Calu3 (cell line): Measurements from ENCODE around the gene MRO. TPM values are rescaled to one million over a fixed set of nuclear protein-coding genes. Genes with fewer than 3 reads are reported as not detected.

ENCODE experiments used
- BruUV-seq: library from RNA; stranded (reverse); fragments of 400-500 nt; replicated peaks from 2 replicates; lab custom pipeline; 2021; lab: Mats Ljungman, UMichigan
- CTCF ChIA-PET: fragments of 300-600 bp; sonication (Branson Sonifier 250); formaldehyde crosslinking; loops from one replicate; lab custom pipeline; 2022; ENCODE audit warnings: antibody characterized with exemption; lab: Charles Lee
- DNase-seq: peaks from one replicate; pipeline ENCODE4 v3.0.0; 2022
- H3K27ac Mint-ChIP-seq: one replicate; pipeline ENCODE4 v1.8.0; 2022; ENCODE audit warnings: mixed read lengths; ENCODE audit not compliant: unreplicated experiment
- H3K27me3 Mint-ChIP-seq: one replicate; pipeline ENCODE4 v1.8.0; 2022; ENCODE audit warnings: mixed read lengths; ENCODE audit not compliant: unreplicated experiment
- H3K36me3 Mint-ChIP-seq: one replicate; pipeline ENCODE4 v1.8.0; 2022; ENCODE audit warnings: mild to moderate bottlenecking, moderate library complexity, mixed read lengths; ENCODE audit not compliant: insufficient read depth, unreplicated experiment
- H3K4me1 Mint-ChIP-seq: one replicate; pipeline ENCODE4 v1.8.0; 2022; ENCODE audit warnings: mild to moderate bottlenecking, low read depth, mixed read lengths; ENCODE audit not compliant: unreplicated experiment
- H3K4me3 Mint-ChIP-seq: one replicate; pipeline ENCODE4 v1.8.0; 2022; ENCODE audit warnings: mild to moderate bottlenecking, low read depth, moderate library complexity, mixed read lengths; ENCODE audit not compliant: unreplicated experiment
- H3K9me3 Mint-ChIP-seq: one replicate; pipeline ENCODE4 v1.8.0; 2022; ENCODE audit warnings: low read depth, mixed read lengths; ENCODE audit not compliant: unreplicated experiment
- intact Hi-C: fragments of 100-400 bp; cut with micrococcal nuclease; formaldehyde crosslinking; loops from one replicate; pipeline ENCODE4 v1.10.0; 2022; ENCODE audit not compliant: unreplicated experiment
- total RNA-seq: library from RNA; stranded (reverse); gene quantifications from 2 replicates; pipeline ENCODE4 v1.2.3, GENCODE V29; 2022
- TF ChIP-seq, protein P1 (sequence below): fragments of 200-600 bp; IDR thresholded peaks from one replicate; pipeline ENCODE4 v1.8.0; 2022; ENCODE audit warnings: antibody characterized with exemption; ENCODE audit not compliant: unreplicated experiment

Gene MRO
- total RNA-seq, 1 experiment from 2014 or later: not detected

DNA sequence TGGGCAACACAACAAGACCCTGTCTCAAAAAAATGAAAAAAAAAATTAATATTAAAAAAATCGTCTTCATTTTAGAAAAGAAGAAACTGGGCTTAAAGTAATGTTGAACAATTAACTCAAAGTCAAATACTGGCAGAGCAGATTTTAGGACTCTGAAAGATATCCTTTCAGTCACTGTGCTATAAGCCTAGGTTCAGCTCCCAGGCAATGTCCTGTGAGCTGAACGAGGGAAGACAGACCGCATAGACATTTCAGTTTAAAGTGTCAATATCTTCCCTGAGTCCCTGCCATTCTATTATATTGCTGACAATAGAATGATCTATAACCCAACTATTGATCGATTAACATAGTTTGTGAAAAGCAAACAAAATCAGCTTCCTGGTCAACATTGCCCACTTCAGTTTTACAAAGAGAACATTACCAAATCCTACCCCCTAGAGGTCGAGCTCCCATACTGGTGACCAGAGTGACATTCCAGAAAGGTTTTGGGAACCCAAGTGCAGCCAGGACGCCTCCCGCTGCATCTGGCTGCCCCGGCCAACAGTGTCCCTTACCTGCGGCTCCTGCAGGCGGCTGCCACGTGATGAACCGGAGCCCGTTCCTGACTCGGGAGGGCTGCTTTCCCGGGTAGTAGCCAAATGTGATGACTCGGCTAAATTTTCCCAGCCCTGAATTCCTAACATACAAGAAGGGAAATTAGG is 639 bp downstream of the MRO start:
- CTCF ChIA-PET: interaction anchor here (0.8 to 1.2 kb wide), 4 partner anchors 17 to 235 kb away, joined by 3 to 4 read pairs (median 4); no protein-coding TSS in a partner anchor
- H3K4me1 Mint-ChIP-seq: no peaks in the 10 kb centered on the region
- peaks cover 15% of the 10 kb centered on the region for H3K27me3 Mint-ChIP-seq
- peak; percentile 65 for DNase-seq
- no peak overlapping the region for H3K4me3 Mint-ChIP-seq
- TF ChIP-seq, protein P1, sequence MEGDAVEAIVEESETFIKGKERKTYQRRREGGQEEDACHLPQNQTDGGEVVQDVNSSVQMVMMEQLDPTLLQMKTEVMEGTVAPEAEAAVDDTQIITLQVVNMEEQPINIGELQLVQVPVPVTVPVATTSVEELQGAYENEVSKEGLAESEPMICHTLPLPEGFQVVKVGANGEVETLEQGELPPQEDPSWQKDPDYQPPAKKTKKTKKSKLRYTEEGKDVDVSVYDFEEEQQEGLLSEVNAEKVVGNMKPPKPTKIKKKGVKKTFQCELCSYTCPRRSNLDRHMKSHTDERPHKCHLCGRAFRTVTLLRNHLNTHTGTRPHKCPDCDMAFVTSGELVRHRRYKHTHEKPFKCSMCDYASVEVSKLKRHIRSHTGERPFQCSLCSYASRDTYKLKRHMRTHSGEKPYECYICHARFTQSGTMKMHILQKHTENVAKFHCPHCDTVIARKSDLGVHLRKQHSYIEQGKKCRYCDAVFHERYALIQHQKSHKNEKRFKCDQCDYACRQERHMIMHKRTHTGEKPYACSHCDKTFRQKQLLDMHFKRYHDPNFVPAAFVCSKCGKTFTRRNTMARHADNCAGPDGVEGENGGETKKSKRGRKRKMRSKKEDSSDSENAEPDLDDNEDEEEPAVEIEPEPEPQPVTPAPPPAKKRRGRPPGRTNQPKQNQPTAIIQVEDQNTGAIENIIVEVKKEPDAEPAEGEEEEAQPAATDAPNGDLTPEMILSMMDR: no peak
- H3K36me3 Mint-ChIP-seq: no peaks in the 10 kb centered on the region
- BruUV-seq: no TSS peak
- H3K27ac Mint-ChIP-seq: no peak overlapping the region
- intact Hi-C loops: loop anchor here (1.0 kb wide), 1 partner anchor 312 kb away; no protein-coding TSS in a partner anchor
- no peaks in the 10 kb centered on the region for H3K9me3 Mint-ChIP-seq

DNA sequence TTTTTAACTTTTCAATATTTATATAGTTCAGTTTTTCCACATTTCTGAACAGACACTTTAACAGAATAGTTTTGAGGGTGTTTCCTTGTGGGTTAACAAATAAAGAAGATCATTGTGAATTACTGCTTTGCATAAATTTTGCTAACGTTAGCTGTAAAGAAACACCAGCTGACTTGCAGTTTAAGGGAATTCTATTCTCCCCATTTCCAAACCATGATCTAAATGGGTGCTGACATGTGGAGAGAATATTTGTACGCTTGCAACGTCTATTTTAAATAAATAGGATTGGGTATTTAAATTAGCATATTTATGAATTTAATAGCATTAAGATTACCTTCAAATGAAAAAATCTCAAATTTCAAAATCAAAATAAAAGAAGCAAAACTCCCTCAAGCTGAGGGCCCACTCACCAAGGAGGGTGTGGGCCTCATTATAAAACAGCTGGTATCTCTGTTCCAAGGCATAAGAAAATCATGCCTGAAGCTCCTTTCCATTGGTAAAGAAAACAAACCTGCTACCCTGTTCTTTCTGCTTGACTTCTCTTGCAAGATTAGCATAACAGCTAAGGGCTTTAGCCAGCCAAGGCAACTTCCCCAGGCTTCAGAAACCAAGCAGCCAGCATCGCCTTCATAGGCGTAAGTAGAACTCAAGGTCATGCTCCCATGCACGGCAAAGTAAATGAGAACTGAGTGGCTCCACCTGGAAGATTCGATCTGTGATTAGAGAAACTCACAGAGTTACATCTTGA is 3.2 kb downstream of the MRO start:
- intact Hi-C loops: no loop called here
- CTCF ChIA-PET: no interaction called here

DNA sequence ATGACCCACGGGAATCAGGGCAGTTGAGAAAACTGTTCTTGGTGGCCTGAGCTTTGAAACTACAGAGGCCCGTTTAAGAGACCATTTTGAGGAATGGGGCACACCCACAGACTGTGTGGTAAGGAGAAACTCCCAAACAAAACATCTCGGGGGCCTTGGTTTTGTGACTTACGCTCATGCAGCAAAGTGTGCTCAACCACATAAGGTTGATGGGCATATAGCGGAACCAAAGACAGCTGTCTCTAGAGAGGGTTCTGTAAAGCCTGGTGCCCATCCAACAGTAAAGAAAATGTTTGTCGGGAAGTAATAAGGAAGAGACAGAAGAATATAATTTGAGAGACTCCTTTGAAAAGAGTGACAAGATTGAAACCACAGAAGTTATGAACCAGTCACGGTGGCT is 5.4 kb downstream of the MRO start:
- H3K9me3 Mint-ChIP-seq: no peaks in the 10 kb centered on the region
- TF ChIP-seq, protein P1: no peak
- BruUV-seq: no TSS peak
- H3K36me3 Mint-ChIP-seq: no peaks in the 10 kb centered on the region
- CTCF ChIA-PET: no interaction called here
- H3K27me3 Mint-ChIP-seq: peaks cover 15% of the 10 kb centered on the region
- H3K4me3 Mint-ChIP-seq: no peak overlapping the region
- no peaks in the 10 kb centered on the region for H3K4me1 Mint-ChIP-seq
- no peak for DNase-seq
- H3K27ac Mint-ChIP-seq: no peak overlapping the region
- intact Hi-C loops: no loop called here

More for the DNA sequence above, 3.2 kb downstream of the MRO start:
- TF ChIP-seq, protein P1: no peak
- DNase-seq: no peak
- Mint-ChIP-seq H3K27me3 (peaks cover 15% of the 10 kb centered on the region), H3K9me3 (no peaks in the 10 kb centered on the region), H3K27ac (no peak overlapping the region), H3K4me3 (no peak overlapping the region), H3K36me3 (no peaks in the 10 kb centered on the region), H3K4me1 (no peaks in the 10 kb centered on the region)
- BruUV-seq: no TSS peak

DNA sequence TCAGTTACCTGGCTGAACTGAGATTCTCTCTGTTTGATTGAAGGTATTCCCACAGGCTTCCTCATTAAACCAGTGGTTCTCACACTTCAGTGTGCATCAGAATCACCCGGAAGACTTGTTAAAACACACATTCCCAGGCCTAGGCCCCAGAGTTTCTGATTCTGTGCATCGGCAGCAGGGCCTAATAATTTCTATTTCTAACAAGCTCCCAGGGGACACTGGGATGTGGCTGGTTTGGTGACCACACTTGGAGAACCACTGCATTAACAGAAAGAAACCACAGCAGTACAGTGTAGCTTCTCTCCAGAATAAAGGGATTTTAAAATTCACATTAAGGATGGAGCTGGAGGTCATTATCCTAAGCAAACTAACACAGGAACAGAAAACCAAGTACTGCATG is 6.5 kb downstream of the MRO start:
- Mint-ChIP-seq H3K4me3 (no peak overlapping the region), H3K4me1 (no peaks in the 10 kb centered on the region), H3K9me3 (no peaks in the 10 kb centered on the region), H3K36me3 (no peaks in the 10 kb centered on the region), H3K27me3 (peaks cover 15% of the 10 kb centered on the region), H3K27ac (no peak overlapping the region)
- DNase-seq: no peak
- intact Hi-C loops: no loop called here
- TF ChIP-seq, protein P1: no peak
- CTCF ChIA-PET: no interaction called here
- BruUV-seq: no TSS peak
